ENCODE results near the gene NKX3-2. TPM values are rescaled to one million over a fixed set of nuclear protein-coding genes. Genes with fewer than 3 reads are reported as not detected.

Gene NKX3-2
- total RNA-seq, 4 donors from 2014 or later: 3.8 to 19.5 (median 5.1) TPM

- Histone ChIP-seq H3K27me3 (no peaks in the 10 kb centered on the region), H3K9me3 (no peaks in the 10 kb centered on the region), H3K27ac (no peak overlapping the region), H3K36me3 (peaks cover 0 to 87% (median 31%) of the 10 kb centered on the region in 4 donors), H3K4me1 (no peaks in the 10 kb centered on the region), H3K4me3 (no peak overlapping the region)
- DNase-seq: no peak
- TF ChIP-seq CTCF (IDR thresholded peaks at IDR 0.05) (no peak), POLR2A (IDR thresholded peaks at IDR 0.05) (no peak), EP300 (IDR thresholded peaks at IDR 0.05; ENCODE audit: low read depth) (no peak), POLR2AphosphoS5 (IDR thresholded peaks at IDR 0.05) (no peak)
- 95 to 96% methylated on average over 3 to 5 of the region's 5 CpGs for WGBS, 2 donors (ENCODE audit: low coverage in 1 of 2)
- intact Hi-C loops (cut with DNase I; ENCODE audit: low total_unique reads) (no loop called here), in situ Hi-C loops (cut with MboI; ENCODE audit: low pct_ligation_motif_present in 1 of 4, low pct_unique_long_range_greater_than_20kb in 1 of 4, low sequenced_read_pairs in 3 of 4) (no loop called here)
Observed at GRCh38 chr4:13584481-13584880, 40.2 kb upstream of the NKX3-2 start.

- DNase-seq: no peak
- H3K36me3 ChIP-seq: peaks cover 4 to 88% (median 28%) of the 10 kb centered on the region in 4 donors
- H3K9me3 ChIP-seq: no peaks in the 10 kb centered on the region
- WGBS, 2 donors (ENCODE audit: low coverage in 1 of 2): 95 to 99% methylated on average over 2 of the region's 2 CpGs
- intact Hi-C loops (cut with DNase I; ENCODE audit: low total_unique reads): no loop called here
- H3K4me3 ChIP-seq: no peak overlapping the region
- no peak for TF ChIP-seq POLR2A (IDR thresholded peaks at IDR 0.05)
- TF ChIP-seq EP300 (IDR thresholded peaks at IDR 0.05; ENCODE audit: low read depth): no peak
- TF ChIP-seq CTCF (IDR thresholded peaks at IDR 0.05): no peak
- no peak for TF ChIP-seq POLR2AphosphoS5 (IDR thresholded peaks at IDR 0.05)
- H3K27ac ChIP-seq: no peak overlapping the region
- no peaks in the 10 kb centered on the region for H3K27me3 ChIP-seq
- no peaks in the 10 kb centered on the region for H3K4me1 ChIP-seq
- in situ Hi-C loops (cut with MboI; ENCODE audit: low pct_ligation_motif_present in 1 of 4, low pct_unique_long_range_greater_than_20kb in 1 of 4, low sequenced_read_pairs in 3 of 4): no loop called here
Observed at GRCh38 chr4:13580036-13580435, 35.7 kb upstream of the NKX3-2 start.

- Histone ChIP-seq H3K36me3 (peaks cover 4 to 84% (median 32%) of the 10 kb centered on the region in 4 donors), H3K9me3 (no peaks in the 10 kb centered on the region), H3K27ac (no peak overlapping the region), H3K27me3 (no peaks in the 10 kb centered on the region), H3K4me3 (no peak overlapping the region), H3K4me1 (no peaks in the 10 kb centered on the region)
- intact Hi-C loops (cut with DNase I; ENCODE audit: low total_unique reads) (no loop called here), in situ Hi-C loops (cut with MboI; ENCODE audit: low pct_ligation_motif_present in 1 of 4, low pct_unique_long_range_greater_than_20kb in 1 of 4, low sequenced_read_pairs in 3 of 4) (no loop called here)
- WGBS, 2 donors (ENCODE audit: low coverage in 1 of 2): 86 to 94% methylated on average over 2 to 3 of the region's 3 CpGs
- TF ChIP-seq EP300 (IDR thresholded peaks at IDR 0.05; ENCODE audit: low read depth): no peak
- TF ChIP-seq POLR2A (IDR thresholded peaks at IDR 0.05): no peak
- no peak for TF ChIP-seq POLR2AphosphoS5 (IDR thresholded peaks at IDR 0.05)
- TF ChIP-seq CTCF (IDR thresholded peaks at IDR 0.05): no peak
- DNase-seq: no peak
Observed at GRCh38 chr4:13577660-13578059, 33.4 kb upstream of the NKX3-2 start.

GRCh38 chr4:13570916-13571315 lies 26.6 kb upstream of the NKX3-2 start:
- Histone ChIP-seq H3K4me3 (no peak overlapping the region), H3K27ac (no peak overlapping the region), H3K27me3 (no peaks in the 10 kb centered on the region), H3K4me1 (no peaks in the 10 kb centered on the region), H3K36me3 (peaks cover 0 to 60% (median 31%) of the 10 kb centered on the region in 4 donors), H3K9me3 (no peaks in the 10 kb centered on the region)
- TF ChIP-seq CTCF (IDR thresholded peaks at IDR 0.05): no peak
- TF ChIP-seq POLR2A (IDR thresholded peaks at IDR 0.05): no peak
- no peak for TF ChIP-seq EP300 (IDR thresholded peaks at IDR 0.05; ENCODE audit: low read depth)
- TF ChIP-seq POLR2AphosphoS5 (IDR thresholded peaks at IDR 0.05): no peak
- intact Hi-C loops (cut with DNase I; ENCODE audit: low total_unique reads): no loop called here
- WGBS, 2 donors (ENCODE audit: low coverage in 1 of 2): 86 to 89% methylated on average over 2 of the region's 2 CpGs
- in situ Hi-C loops (cut with MboI; ENCODE audit: low pct_ligation_motif_present in 1 of 4, low pct_unique_long_range_greater_than_20kb in 1 of 4, low sequenced_read_pairs in 3 of 4): loop anchor here in 1 of 4 donors (25.0 kb wide), 1 partner anchor 834 kb away; no protein-coding TSS in a partner anchor
- no peak for DNase-seq
